HFFc6 (cell line): ENCODE data around the gene NDUFB8. TPM values are rescaled to one million over a fixed set of nuclear protein-coding genes. Genes with fewer than 3 reads are reported as not detected.

Experiments used
- DNase-seq: peaks from one replicate; pipeline ENCODE4 v3.0.0-alpha.2; 2018
- H3K27ac Mint-ChIP-seq: 2 replicates; pipeline ENCODE4 v1.8.0; 2020; ENCODE audit warnings: mild to moderate bottlenecking, mixed read lengths
- H3K27me3 Mint-ChIP-seq: 2 replicates; pipeline ENCODE4 v1.8.0; 2021; ENCODE audit warnings: mild to moderate bottlenecking, moderate library complexity, mixed read lengths; ENCODE audit not compliant: insufficient read depth
- H3K36me3 Mint-ChIP-seq: 2 replicates; pipeline ENCODE4 v1.8.0; 2021; ENCODE audit warnings: low read depth, mixed read lengths
- H3K4me1 Mint-ChIP-seq: 2 replicates; pipeline ENCODE4 v1.8.0; 2020; ENCODE audit warnings: low read depth, mixed read lengths
- H3K4me3 Mint-ChIP-seq: 2 replicates; pipeline ENCODE4 v1.8.0; 2020; ENCODE audit warnings: mild to moderate bottlenecking, moderate library complexity, mixed read lengths
- H3K9me3 Mint-ChIP-seq: 2 replicates; pipeline ENCODE4 v1.8.0; 2020; ENCODE audit warnings: mild to moderate bottlenecking, mixed read lengths
- total RNA-seq, 6 experiments: library from RNA; stranded (reverse); fragmentation: NEBNext Ultra II Directional; extraction: Animal tissue kit (Norgen Biotek cat#: 25700); gene quantifications; 2 replicates in 1 of 6; 3 replicates in 5 of 6; pipeline ENCODE4 v1.2.3, GENCODE V29; 2021
- TF ChIP-seq, protein P1 (sequence below): fragments of 200-600 bp; sonication (generic); IDR thresholded peaks from 2 replicates; pipeline ENCODE4 v1.5.0; 2021; ENCODE audit warnings: antibody characterized with exemption, mild to moderate bottlenecking

Gene NDUFB8
- total RNA-seq, 6 experiments from 2014 or later: 167 to 222 (median 198) TPM

DNA sequence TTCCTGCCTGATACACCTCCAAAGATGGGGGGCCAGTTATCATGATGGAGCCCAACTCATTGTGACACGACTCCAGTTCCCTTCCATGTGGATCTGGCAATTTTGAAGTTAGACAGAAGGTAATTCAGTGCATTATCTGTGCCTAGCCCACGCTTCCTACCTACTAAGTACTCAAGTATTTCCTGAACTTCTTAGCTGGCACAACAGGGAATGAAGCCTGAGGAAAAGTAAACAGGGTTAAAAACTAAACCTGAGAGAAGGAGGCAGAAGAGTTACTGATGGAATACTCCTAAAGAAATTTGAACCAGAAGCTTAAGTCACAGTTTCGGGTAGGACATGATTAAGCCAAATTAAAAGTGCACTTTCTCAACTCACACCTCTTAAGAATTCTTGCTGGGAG, 8.9 kb downstream of the NDUFB8 start:
- Mint-ChIP-seq H3K36me3 (peaks cover 8% of the 10 kb centered on the region; the same call in 1 of the 2 replicates), H3K4me3 (peak overlapping the region; percentile 50), H3K27ac (peak overlapping the region; percentile 70), H3K27me3 (peaks cover 2% of the 10 kb centered on the region; the same call in 1 of the 2 replicates), H3K9me3 (no peaks in the 10 kb centered on the region), H3K4me1 (peaks cover 42% of the 10 kb centered on the region)
- DNase-seq: peak; percentile 27
- TF ChIP-seq, protein P1, sequence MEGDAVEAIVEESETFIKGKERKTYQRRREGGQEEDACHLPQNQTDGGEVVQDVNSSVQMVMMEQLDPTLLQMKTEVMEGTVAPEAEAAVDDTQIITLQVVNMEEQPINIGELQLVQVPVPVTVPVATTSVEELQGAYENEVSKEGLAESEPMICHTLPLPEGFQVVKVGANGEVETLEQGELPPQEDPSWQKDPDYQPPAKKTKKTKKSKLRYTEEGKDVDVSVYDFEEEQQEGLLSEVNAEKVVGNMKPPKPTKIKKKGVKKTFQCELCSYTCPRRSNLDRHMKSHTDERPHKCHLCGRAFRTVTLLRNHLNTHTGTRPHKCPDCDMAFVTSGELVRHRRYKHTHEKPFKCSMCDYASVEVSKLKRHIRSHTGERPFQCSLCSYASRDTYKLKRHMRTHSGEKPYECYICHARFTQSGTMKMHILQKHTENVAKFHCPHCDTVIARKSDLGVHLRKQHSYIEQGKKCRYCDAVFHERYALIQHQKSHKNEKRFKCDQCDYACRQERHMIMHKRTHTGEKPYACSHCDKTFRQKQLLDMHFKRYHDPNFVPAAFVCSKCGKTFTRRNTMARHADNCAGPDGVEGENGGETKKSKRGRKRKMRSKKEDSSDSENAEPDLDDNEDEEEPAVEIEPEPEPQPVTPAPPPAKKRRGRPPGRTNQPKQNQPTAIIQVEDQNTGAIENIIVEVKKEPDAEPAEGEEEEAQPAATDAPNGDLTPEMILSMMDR: no peak

DNA sequence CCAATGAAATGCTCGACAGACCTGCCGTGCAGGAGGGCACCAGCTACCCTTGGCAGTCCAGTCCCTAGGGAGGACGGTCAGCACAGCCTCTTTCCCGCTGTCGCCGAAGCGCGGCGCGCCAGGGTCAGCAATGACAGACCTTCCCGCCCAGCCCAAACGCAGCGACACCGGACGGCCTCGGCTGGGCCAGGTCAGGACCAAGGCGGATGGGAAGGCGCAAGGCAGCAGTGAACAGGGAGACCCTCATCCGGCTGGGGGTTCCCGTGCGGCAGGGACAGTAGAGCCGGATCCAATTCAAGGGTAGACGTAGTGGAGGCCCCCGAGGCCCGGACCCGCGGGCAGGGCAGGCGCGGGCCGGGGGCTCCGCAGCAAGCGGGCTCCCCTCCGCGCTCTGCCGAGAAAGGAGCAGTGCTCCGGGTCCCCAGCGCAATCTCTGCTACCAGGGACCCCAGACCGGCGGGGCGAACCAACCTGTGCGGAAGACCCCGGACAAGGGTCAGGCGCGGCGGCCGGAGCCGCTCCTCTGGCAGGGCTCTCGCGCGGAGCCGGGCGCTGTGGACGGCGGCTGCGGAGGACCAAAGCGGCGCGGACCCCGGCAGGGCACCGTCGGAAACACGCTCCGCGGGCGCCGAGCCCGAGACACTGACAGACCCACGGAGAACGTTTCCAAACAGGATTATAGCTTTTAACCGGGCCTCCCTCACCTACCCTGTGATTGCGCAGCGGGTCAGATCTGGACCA, 10.2 kb downstream of the NDUFB8 start, which contains the start of gene SEC31B:
Gene SEC31B (minus strand): TSS at position 551 of the 741 bp plus-strand sequence. CDS start 2,909 bp downstream, outside the sequence.
- Mint-ChIP-seq H3K4me1 (peaks cover 42% of the 10 kb centered on the region), H3K9me3 (no peaks in the 10 kb centered on the region), H3K4me3 (peak within 1 kb of the TSS; percentile 84), H3K27ac (peak within 1 kb of the TSS; percentile 70), H3K27me3 (peaks cover 2% of the 10 kb centered on the region; the same call in 1 of the 2 replicates), H3K36me3 (no peaks in the 10 kb centered on the region; the same call in 1 of the 2 replicates)
- TF ChIP-seq, protein P1: no peak
- no peak for DNase-seq

DNA sequence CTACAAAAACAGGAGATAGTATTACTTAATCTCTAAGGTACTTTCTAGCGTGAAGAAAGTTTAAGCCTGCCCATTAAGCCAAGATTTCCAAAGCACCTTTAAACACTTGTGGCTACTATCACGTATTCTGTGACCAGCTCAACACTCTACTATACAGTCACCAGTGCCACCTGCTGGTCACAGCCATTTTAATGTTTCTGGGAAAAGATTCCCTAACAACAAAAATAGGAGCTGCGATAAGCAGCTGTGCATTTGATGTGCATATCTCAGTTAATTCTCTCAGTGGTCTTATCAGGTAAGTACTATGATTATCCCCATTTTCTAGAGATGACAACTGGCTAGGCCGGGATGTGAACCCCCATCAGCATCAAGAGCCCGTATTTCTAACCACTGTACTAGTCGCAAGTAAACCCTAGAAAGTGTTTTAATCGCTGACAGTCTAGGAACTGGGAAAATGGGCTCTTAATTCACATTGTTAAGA, 10.9 kb downstream of the NDUFB8 start:
- Mint-ChIP-seq H3K27ac (no peak overlapping the region), H3K4me1 (peaks cover 42% of the 10 kb centered on the region), H3K36me3 (no peaks in the 10 kb centered on the region; the same call in 1 of the 2 replicates), H3K9me3 (no peaks in the 10 kb centered on the region), H3K27me3 (peaks cover 2% of the 10 kb centered on the region; the same call in 1 of the 2 replicates), H3K4me3 (peak overlapping the region; percentile 84)
- TF ChIP-seq, protein P1: peak; percentile 88
- peak; percentile 67 for DNase-seq

DNA sequence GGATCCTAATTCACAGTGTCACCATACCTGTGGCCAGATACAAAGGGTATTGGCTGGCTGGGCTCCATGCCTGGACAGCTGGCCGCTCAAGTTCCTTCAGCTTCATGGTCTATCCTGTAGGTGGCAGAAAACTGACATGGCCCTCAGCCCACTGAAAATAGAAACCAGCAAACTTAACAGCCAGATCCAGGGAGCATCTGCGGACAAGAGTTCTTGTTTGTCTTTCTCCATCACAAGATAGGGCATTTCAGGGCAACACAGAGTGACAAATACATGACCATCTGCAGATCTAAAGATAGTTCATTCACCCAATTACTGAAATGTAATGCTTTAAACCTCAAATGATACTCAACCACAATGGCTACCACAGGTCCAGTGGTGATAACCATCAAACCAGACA, 12.8 kb downstream of the NDUFB8 start:
- Mint-ChIP-seq H3K27ac (no peak overlapping the region), H3K9me3 (no peaks in the 10 kb centered on the region), H3K36me3 (no peaks in the 10 kb centered on the region), H3K4me3 (no peak overlapping the region), H3K27me3 (peaks cover 2% of the 10 kb centered on the region; the same call in 1 of the 2 replicates), H3K4me1 (peaks cover 33% of the 10 kb centered on the region)
- TF ChIP-seq, protein P1: peak; percentile 58
- DNase-seq: peak; percentile 13

DNA sequence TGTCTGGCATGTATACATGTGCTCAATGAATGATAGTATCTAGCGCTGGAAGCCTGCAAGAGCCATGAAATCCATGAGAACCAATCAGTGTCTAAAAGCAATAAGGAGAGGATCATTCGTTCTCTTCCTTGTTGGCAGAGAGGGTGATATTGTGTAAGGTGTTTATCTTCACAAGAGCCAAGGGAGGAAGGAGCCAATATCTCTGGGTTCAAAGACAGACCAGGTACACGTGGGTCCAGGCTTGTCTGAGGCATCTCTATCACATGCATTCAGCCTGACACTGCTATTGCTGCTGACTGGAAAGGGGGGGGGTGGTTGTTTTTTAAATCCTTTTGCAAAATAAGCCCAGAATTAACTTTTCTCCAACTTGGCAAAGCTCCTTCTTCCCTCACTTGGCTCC, 14.1 kb downstream of the NDUFB8 start:
- H3K36me3 Mint-ChIP-seq: no peaks in the 10 kb centered on the region
- TF ChIP-seq, protein P1: no peak

More for the DNA sequence above, 14.1 kb downstream of the NDUFB8 start:
- Mint-ChIP-seq H3K9me3 (no peaks in the 10 kb centered on the region), H3K27me3 (peaks cover 2% of the 10 kb centered on the region), H3K4me1 (peaks cover 22% of the 10 kb centered on the region), H3K4me3 (no peak overlapping the region), H3K27ac (no peak overlapping the region)
- DNase-seq: no peak
